ENCODE data around the gene PISD. TPM values are rescaled to one million over a fixed set of nuclear protein-coding genes. Genes with fewer than 3 reads are reported as not detected.
A peak's percentile ranks its signal among the peaks of the same experiment; 100 is the strongest.

Gene PISD
- total RNA-seq, 2 donors from 2014 or later: 35.1 to 91.2 TPM

GRCh38 chr22:31637891-31638618 is 24.0 kb downstream of the PISD start:
- intact Hi-C loops (cut with DNase I): loop anchor here (10.0 kb wide), 1 partner anchor 193 kb away; no protein-coding TSS in a partner anchor
- no peaks in the 10 kb centered on the region for H3K4me1 ChIP-seq (replicated peaks)
- DNase-seq (ENCODE audit: low spot score): no peak
- WGBS: 70% methylated on average over 15 of the region's 15 CpGs
- H3K9me3 ChIP-seq: no peaks in the 10 kb centered on the region
- H3K27me3 ChIP-seq (replicated peaks; ENCODE audit: insufficient read depth): no peaks in the 10 kb centered on the region
- H3K36me3 ChIP-seq: no peaks in the 10 kb centered on the region
- no peak overlapping the region for H3K27ac ChIP-seq
- H3K4me3 ChIP-seq: peak overlapping the region in 1 of 2 donors; percentile 3
- no peak for TF ChIP-seq CTCF (IDR thresholded peaks at IDR 0.05)
- no peak for TF ChIP-seq POLR2A (IDR thresholded peaks at IDR 0.05)
- no peak for TF ChIP-seq POLR2AphosphoS5 (IDR thresholded peaks at IDR 0.05)

- TF ChIP-seq CTCF (IDR thresholded peaks at IDR 0.05) (no peak), POLR2A (IDR thresholded peaks at IDR 0.05) (no peak), POLR2AphosphoS5 (IDR thresholded peaks at IDR 0.05) (no peak)
- Histone ChIP-seq H3K36me3 (no peaks in the 10 kb centered on the region), H3K4me1 (replicated peaks) (no peaks in the 10 kb centered on the region), H3K9me3 (no peaks in the 10 kb centered on the region), H3K27ac (no peak overlapping the region), H3K27me3 (replicated peaks; ENCODE audit: insufficient read depth) (no peaks in the 10 kb centered on the region), H3K4me3 (no peak overlapping the region)
- 72% methylated on average over 10 of the region's 10 CpGs for WGBS
- DNase-seq (ENCODE audit: low spot score): no peak
- intact Hi-C loops (cut with DNase I): loop anchor here (10.0 kb wide), 1 partner anchor 193 kb away; no protein-coding TSS in a partner anchor
Measured at GRCh38 chr22:31637447-31637890, 24.5 kb downstream of the PISD start.

GRCh38 chr22:31635638-31636306 is 26.2 kb downstream of the PISD start:
- Histone ChIP-seq H3K9me3 (no peaks in the 10 kb centered on the region), H3K27me3 (replicated peaks; ENCODE audit: insufficient read depth) (no peaks in the 10 kb centered on the region), H3K4me1 (replicated peaks) (no peaks in the 10 kb centered on the region), H3K36me3 (no peaks in the 10 kb centered on the region), H3K27ac (no peak overlapping the region), H3K4me3 (no peak overlapping the region)
- intact Hi-C loops (cut with DNase I): loop anchor here (10.0 kb wide), 1 partner anchor 191 kb away; no protein-coding TSS in a partner anchor
- no peak for TF ChIP-seq POLR2A (IDR thresholded peaks at IDR 0.05)
- TF ChIP-seq POLR2AphosphoS5 (IDR thresholded peaks at IDR 0.05): peak; percentile 36
- WGBS: 64% methylated on average over 13 of the region's 13 CpGs
- peak; percentile 41 for DNase-seq (ENCODE audit: low spot score)

GRCh38 chr22:31631436-31631835 is 30.6 kb downstream of the PISD start:
- WGBS: 79% methylated on average over 9 of the region's 9 CpGs
- Histone ChIP-seq H3K27me3 (replicated peaks; ENCODE audit: insufficient read depth) (no peaks in the 10 kb centered on the region), H3K36me3 (no peaks in the 10 kb centered on the region), H3K4me1 (replicated peaks) (peaks cover 14% of the 10 kb centered on the region), H3K9me3 (no peaks in the 10 kb centered on the region), H3K4me3 (no peak overlapping the region), H3K27ac (peak overlapping the region in 1 of 2 donors; percentile 73)
- intact Hi-C loops (cut with DNase I): loop anchor here (2.0 to 10.0 kb wide), 2 partner anchors 71 to 187 kb away; no protein-coding TSS in a partner anchor
- no peak for DNase-seq (ENCODE audit: low spot score)
- TF ChIP-seq POLR2AphosphoS5 (IDR thresholded peaks at IDR 0.05): no peak
- TF ChIP-seq CTCF (IDR thresholded peaks at IDR 0.05): no peak
- no peak for TF ChIP-seq POLR2A (IDR thresholded peaks at IDR 0.05)
